KBM-7 (cell line): ENCODE results near the gene ATP8B2.
A peak's percentile ranks its signal among the peaks of the same experiment; 100 is the strongest.
"Not testable (repeated sequence)": the region's sequence is repeated elsewhere in the genome, so short reads cannot be mapped to it uniquely, and the experiment has no call there.

ENCODE experiments used
- DNase-seq: peaks from one replicate; pipeline ENCODE4 v3.0.0-alpha.2; 2015
- in situ Hi-C: fragments of 300-500 bp; cut with MboI; formaldehyde crosslinking; loops from 2 replicates; pipeline ENCODE4 v1.14.3; 2020; ENCODE audit warnings: low sequenced_read_pairs, low pct_unique_long_range_greater_than_20kb, mixed read lengths

Gene ATP8B2

DNA sequence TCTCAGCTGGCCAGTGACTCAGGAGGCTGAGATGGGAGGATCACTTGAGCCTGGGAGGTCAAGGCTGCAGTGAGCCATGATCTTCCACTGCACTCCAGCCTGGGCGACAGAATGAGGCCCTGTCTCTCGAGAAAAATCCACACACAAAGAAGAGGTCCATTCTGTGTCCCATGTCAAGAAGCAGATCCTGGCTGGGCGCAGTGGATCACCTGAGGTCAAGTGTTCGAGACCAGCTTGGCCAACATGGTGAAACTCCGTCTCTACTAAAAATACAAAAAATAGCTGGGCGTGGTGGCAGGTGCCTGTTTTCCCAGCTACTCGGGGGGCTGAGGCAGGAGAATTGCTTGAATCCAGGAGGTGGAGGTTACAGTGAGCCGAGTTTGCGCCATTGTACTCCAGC is 16.0 kb downstream of the ATP8B2 start:
- in situ Hi-C loops, DNase-seq: not testable (repeated sequence)

DNA sequence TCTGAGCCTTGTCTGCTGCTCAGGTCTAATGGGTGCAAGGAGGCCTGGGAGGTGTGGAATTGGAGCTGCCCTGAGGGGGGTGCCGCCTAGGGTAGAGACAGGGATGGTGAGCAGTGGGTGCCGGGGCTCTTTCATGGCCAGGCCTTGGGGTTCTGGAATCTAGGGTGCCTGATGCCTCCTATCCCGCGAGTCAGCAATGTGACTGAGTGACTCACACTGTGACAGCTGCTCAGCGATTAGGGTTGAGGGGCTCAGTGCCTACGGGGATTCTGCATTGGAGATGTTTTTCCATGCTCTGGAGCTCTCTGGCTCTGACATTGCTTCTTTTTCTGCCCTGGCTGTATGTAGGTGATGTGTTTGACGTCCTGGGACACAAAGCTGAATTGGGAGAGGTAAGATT is 16.8 kb downstream of the ATP8B2 start:
- in situ Hi-C loops: no loop called here
- DNase-seq: no peak

DNA sequence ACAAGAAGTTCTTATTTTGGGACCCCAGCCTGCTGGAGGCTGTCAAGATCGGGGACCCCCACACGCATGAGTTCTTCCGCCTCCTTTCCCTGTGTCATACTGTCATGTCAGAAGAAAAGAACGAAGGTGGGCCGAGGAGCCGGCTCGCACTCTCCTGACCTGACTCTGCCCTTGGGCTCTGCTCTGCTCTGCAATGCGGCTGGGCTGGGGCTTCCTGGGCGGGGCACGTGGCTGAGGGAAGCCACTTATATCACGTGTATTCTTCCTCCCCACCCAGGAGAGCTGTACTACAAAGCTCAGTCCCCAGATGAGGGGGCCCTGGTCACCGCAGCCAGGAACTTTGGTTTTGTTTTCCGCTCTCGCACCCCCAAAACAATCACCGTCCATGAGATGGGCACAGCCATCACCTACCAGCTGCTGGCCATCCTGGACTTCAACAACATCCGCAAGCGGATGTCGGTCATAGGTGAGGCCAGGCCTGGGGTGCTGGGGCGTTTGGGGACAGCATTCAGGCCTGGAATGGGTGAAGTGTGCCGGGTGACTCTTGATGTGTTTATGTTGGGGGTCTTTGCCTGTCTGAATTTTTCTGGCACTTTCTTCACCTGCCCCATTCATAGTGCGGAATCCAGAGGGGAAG is 17.6 kb downstream of the ATP8B2 start:
- in situ Hi-C loops: no loop called here
- DNase-seq: no peak

DNA sequence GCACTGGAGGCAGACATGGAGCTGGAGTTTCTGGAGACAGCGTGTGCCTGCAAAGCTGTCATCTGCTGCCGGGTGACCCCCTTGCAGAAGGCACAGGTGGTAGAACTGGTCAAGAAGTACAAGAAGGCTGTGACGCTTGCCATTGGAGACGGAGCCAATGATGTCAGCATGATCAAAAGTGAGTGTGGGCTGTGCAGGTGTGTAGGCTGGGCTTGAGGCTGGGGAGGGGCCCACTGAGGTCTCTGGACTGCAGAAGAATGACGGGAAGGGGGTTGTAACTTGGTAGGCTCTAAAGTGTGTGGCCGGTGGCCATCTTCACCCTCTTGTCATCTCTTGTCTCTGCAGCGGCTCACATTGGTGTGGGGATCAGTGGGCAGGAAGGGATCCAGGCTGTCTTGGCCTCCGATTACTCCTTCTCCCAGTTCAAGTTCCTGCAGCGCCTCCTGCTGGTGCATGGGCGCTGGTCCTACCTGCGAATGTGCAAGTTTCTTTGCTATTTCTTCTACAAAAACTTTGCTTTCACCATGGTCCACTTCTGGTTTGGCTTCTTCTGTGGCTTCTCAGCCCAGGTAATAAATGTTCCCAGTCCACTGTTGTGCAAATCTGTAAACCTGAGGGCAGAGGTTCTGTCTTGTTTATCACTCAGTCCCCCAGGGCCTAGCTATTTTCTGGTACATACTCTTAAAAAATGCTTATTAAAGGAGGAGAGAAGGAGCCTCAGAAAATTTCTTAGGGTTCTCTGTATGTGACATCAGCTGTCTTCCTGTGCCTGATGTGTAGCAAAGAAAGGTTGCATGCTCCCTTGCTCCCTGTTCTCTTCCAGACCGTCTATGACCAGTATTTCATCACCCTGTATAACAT is 19.9 kb downstream of the ATP8B2 start:
- in situ Hi-C loops: no loop called here
- DNase-seq: peak; percentile 67

DNA sequence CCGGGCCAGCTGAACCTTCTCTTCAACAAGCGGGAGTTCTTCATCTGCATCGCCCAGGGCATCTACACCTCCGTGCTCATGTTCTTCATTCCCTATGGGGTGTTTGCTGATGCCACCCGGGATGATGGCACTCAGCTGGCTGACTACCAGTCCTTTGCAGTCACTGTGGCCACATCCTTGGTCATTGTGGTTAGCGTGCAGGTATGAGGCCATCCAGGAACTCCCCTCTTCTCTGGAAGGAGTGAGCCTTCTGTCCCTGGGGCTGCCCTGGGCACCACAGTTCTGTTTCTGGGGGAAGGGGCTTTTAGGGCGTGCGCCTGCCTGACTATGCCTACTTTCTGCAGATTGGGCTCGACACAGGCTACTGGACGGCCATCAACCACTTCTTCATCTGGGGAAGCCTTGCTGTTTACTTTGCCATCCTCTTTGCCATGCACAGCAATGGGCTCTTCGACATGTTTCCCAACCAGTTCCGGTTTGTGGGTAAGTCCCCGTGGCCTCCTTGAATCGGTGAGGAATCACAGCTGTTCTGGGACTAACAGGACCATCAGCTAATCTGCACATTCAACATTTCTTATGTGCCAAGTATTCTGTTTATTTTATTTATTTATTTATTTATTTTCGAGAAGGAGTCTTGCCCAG is 21.1 kb downstream of the ATP8B2 start:
- DNase-seq: no peak
- in situ Hi-C loops: no loop called here

DNA sequence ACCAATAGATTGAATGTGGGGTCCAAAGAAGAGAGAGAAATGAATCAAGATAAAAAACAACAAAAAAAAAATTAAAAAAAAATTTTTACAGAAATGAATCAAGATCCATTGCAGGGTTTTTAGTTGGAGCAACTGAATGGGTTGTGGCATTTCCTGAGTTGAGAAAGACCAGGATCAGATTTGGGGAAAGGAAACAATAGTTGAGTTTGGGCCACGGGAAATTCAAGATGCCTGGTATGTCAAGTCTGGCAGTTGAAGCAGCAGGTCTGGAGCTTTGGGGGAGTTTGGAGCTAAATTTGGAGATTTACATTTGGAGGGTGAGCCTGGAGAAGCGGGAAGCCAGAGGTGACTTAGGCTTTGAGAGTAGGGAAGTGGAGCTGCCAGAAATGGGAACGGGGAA is 22.6 kb downstream of the ATP8B2 start:
- in situ Hi-C loops: no loop called here
- DNase-seq: no peak

DNA sequence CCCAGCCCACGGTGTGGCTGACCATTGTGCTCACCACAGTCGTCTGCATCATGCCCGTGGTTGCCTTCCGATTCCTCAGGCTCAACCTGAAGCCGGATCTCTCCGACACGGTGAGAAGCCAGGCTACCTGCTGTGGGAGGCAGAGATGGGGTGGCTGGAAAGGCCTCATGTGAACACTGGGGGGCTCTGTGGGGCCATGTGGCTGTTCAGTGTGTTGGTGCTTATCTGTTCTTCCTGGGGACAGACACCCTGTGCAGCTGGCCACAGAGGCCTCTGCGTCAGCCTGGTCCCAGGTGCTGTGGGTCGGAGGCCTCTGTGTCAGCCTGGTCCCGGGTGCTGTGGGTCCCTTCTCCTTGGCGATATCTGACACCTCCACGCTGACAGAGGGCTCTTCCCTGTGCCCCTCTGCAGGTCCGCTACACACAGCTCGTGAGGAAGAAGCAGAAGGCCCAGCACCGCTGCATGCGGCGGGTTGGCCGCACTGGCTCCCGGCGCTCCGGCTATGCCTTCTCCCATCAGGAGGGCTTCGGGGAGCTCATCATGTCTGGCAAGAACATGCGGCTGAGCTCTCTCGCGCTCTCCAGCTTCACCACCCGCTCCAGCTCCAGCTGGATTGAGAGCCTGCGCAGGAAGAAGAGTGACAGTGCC is 23.2 kb downstream of the ATP8B2 start:
- in situ Hi-C loops: no loop called here
- DNase-seq: peak; percentile 39

DNA sequence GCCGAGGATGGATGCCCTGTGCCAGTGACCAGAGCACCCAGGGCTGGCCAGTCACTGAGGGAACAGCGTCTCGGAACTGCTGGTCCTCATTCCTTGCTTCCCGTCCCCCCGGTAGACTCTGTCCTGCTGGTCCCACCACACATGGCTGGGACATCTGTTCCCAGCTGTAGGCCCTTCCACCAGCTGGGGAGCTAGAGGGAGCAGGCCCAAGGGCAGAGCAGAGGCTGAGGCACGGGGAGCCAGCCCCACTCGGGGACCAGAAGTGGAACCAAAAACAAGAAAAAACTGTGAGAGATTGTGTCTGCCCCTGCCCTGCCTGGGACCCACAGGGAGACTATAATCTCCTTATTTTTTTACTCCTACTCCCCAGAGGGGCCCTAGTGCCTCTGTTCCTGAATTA is 23.8 kb downstream of the ATP8B2 start:
- in situ Hi-C loops: no loop called here
- no peak for DNase-seq

DNA sequence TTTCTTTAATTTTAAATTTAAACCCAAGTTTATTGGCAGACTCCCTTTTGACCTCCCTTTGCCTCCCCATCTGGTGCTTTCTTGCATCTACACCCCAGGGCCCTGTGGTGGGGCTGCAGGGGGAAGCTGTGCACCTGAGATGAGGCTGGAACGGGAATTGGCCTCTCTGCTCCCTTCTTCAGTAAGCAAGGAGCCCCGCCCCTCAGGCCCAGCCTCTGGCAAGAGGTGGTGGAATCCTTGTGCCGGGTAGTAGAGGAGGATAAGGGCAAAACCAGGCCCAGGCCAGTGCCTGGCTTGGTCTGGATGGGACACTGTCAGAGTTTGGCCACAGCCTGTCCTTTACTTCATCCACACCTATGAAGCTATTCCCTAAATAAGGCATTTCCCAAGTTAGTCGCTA is 25.1 kb downstream of the ATP8B2 start:
- no peak for DNase-seq
- in situ Hi-C loops: no loop called here

DNA sequence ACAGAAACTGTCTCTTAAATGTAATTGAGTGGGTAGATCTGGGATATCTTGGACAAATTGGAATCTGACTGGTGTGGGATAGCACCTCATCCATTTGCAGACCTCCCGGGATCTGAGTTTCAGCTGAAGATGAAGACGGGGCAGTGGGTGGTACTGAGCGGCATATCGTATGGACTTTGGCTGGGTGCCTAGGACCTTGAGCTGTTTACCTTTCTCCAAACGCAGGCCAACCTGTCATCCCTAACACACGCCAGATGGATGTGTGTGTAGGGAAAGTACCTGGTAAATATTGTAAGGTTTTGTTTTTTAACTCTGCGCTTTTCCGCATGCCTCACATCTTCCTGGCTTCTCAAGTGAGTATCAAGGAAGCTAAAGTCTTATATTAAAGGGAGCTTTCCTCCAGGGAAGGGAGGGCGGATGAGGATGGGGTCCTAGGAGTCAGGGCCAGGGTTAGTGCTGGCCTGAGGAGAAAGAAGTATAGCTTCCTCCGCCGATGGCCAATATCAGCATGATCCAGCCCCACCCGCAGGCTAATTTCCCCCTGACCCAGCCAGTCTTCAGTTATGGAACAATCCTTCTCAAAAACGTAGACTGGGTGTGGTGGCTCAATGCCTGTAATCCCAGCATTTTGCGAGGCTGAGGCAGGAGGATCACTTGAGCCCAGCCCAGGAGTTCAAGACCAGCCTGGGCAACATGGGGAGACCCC is 26.2 kb downstream of the ATP8B2 start:
- in situ Hi-C loops: no loop called here
- DNase-seq: no peak

DNA sequence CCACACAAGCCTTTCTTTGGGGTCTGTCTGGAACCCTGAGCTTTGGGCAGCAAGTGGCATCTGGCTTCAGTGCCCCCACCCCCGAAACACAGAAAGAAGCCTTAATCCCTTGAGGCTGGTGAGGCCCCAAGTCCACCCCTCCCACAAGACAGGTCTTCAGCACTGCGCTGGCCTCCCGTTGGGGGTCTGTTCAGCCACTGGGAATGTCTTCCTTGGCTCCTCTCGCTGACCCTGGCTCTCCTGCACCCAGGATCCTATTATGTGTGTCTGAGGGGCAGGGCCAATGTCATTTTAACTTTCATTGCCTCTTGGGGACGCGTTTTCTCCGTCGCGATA is 26.9 kb downstream of the ATP8B2 start:
- DNase-seq: no peak
- in situ Hi-C loops: no loop called here

DNA sequence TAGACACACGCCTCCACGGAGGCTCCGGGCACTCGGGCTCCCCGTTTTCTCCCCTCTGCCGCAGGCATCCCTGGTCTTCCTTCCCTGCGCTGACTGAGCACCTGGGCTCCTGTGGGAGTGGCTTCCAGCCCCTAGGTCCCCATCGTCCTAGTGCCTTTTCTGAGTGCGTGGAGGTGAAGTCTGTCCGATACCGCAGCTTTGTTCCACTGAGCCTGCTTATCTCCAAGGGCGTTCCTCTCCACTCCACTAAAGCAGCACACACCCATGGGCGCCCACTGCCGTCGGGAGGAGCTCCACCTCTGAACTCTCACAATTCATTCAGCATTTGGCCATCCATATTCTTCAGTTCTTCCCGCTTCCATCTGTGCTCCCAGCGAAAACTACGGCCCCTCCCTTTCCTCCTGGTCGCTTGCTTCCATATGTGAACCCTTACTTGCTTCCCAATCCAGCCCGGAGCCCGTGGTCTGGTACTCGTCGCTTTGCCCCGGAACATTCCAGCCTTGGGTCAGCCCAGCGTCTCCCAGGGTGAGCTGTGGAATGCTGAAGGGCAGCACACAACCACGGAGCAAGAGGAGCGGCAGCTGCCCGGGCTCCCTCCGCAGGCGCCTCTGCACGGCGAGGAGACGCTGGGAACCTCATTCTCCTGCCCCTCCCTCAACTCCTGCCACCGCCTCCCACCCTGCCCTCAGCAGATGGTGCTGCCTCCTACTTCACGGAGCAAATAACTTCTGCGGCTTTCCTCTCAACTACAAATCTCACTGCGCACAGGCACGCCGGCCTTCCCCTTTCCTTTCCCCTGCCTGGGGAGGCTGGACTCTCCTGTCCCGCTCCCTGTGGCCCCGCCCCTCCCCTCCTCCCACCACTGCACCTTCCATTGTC is 27.5 kb downstream of the ATP8B2 start:
- in situ Hi-C loops: no loop called here
- peak; percentile 78 for DNase-seq

DNA sequence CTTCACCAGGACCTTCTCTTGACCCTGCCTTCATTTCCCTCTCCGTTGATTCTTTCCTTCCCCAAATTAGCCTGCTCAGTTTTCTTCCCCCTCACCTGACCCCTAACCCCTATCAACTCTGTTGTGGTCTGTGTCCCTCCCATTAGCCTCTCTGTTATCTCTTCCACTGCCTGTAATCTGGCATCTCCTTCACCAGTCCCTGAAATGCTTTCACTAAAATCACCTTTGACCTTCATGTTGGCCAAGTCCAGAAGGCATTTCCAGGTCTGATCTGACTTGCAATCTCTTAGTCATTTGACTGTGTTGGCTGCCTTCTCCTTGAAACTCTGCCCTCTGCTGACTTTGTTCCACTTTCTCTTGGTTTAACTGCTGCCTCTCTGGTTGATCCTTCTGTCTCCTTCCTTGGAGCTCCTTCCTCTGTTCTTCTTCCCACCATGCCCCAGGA is 28.2 kb downstream of the ATP8B2 start:
- DNase-seq: peak; percentile 62
- in situ Hi-C loops: no loop called here

DNA sequence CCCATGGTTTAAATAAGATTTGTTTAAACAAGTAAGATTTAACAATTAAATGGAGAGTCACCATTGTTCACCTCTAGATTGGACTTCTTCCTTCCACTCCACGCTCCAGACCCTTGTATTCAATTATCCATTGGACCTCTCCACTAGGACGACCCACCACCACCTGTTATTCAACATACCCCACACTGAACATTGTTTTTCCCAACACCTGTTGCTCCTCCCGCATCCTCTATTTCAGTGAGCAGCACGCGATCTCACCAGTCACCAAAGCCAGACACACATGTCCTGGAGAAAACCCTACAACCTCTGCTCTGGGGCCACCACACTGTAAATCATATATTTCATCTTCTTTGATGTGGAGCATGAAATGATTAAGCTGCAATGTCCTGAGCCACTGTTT is 28.6 kb downstream of the ATP8B2 start:
- no peak for DNase-seq
- in situ Hi-C loops: no loop called here

DNA sequence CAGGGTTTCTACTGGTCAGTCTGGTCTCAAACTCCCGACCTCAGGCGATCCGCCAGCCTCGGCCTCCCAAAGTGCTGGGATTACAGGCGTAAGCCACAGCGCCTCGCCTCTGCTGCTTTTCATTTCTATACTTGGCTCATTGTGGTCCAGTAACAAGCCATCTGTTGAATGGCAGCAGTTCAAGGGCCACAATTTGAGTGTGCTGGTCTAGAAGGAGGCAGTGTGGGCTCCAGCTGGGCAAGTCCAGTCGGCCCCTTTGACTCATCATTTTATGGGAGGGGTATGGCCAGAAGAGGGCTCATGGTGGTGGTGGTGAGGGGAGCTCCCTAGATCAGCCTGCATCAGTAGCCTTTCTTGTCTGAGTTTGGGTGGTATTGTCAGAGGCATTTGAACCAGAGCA is 33.2 kb downstream of the ATP8B2 start:
- DNase-seq: no peak
- in situ Hi-C loops: no loop called here

DNA sequence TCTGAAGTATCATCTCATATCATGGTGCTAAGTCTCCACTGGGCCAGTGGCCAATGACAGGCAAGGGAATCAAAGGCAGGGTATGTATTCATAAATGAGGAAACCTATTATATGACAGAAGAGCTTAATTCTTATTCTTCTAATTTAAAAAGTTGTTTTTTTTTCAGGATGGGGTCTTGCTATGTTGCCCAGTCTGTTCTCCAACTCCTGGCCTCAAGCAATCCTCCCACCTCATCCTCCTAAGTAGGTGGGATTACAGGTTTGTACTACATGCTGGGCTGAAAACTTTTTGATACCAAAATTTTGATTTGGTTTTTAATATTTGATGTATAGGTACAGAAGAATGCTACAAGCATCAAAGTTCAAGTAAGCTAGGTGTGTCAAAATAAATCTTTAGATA is 35.0 kb downstream of the ATP8B2 start:
- in situ Hi-C loops: no loop called here
- DNase-seq: no peak

DNA sequence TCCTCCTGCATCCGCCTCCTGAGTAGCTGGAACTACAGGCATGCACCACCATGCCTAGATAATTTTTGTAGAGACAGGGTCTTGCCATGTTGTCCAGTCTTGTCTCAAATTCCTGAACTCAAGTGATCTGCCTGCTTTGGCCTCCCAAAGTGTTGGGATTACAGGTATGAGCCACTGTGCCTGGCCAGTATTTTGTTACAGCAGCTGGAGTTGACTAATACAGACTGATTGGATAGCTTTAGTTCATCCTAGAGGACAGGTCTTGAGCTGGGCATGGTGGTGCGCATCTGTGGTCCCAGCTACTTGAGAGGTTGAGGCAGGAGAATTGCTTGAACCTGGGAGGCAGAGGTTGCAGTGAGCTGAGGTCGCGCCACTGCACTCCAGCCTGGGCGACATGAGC is 35.6 kb downstream of the ATP8B2 start:
- in situ Hi-C loops, DNase-seq: not testable (repeated sequence)

DNA sequence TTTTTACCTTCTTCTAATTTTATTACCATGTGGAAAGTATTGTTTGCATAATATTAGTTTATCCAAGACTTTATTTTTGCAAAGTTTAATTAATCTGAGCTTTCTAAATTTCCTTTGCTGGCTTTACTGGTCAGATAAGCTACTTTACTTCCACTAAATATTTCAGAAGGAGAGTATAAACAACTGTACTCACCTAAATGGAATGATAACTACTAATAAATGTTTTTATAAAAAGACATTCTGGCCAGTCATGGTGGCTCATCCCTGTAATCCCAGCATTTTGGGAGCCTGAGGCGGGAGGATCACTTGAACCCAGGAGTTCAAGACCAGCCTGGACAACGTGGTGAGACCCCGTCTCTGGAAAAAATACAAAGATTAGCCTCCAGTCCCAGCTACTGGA is 36.0 kb downstream of the ATP8B2 start:
- in situ Hi-C loops: no loop called here
- no peak for DNase-seq
